Measurements from ENCODE around the gene RMND5A.

DNA sequence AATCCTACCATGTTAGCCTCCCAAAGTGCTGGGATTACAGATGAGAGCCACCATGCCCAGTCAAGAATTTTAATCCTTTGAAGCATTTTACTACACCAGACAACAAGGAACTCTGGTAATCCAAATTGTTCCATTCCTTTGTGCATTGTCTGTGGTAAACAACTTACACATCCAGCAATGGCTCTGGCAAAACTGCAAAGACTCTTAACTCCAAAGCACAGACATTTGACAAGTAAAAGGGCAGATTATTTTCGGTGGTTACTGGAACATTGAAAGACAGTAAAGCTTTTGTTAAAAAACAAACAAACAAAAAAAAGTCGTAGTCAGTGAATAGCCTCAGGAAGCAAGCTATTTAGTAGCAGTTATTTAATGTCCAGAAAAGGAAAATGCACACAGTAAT lies 33.2 kb upstream of the RMND5A start:
- TF ChIP-seq CTCF (IDR thresholded peaks at IDR 0.05) (no peak), ZFX (IDR thresholded peaks at IDR 0.05; ENCODE audit: borderline replicate concordance) (no peak)
